GM12873 (cell line): ENCODE measurements around the gene PIGM.

ENCODE experiments used
- TF ChIP-seq, protein P1 (sequence below): IDR thresholded peaks from 2 replicates; pipeline ENCODE4 v1.5.1; 2012; ENCODE audit warnings: low read depth, mild to moderate bottlenecking, moderate library complexity, low read length, control low read depth; ENCODE audit not compliant: insufficient read depth; ENCODE audit errors: missing control alignments

PIGM gene

GRCh38 chr1:160066829-160067745 is 35.3 kb upstream of the PIGM start:
- TF ChIP-seq, protein P1, sequence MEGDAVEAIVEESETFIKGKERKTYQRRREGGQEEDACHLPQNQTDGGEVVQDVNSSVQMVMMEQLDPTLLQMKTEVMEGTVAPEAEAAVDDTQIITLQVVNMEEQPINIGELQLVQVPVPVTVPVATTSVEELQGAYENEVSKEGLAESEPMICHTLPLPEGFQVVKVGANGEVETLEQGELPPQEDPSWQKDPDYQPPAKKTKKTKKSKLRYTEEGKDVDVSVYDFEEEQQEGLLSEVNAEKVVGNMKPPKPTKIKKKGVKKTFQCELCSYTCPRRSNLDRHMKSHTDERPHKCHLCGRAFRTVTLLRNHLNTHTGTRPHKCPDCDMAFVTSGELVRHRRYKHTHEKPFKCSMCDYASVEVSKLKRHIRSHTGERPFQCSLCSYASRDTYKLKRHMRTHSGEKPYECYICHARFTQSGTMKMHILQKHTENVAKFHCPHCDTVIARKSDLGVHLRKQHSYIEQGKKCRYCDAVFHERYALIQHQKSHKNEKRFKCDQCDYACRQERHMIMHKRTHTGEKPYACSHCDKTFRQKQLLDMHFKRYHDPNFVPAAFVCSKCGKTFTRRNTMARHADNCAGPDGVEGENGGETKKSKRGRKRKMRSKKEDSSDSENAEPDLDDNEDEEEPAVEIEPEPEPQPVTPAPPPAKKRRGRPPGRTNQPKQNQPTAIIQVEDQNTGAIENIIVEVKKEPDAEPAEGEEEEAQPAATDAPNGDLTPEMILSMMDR = no peak

GRCh38 chr1:160064746-160065145 is 33.0 kb upstream of the PIGM start:
- TF ChIP-seq, protein P1 = no peak

- TF ChIP-seq, protein P1 = no peak
These were observed 32.4 kb upstream of the PIGM start for GRCh38 chr1:160064164-160064563.

DNA sequence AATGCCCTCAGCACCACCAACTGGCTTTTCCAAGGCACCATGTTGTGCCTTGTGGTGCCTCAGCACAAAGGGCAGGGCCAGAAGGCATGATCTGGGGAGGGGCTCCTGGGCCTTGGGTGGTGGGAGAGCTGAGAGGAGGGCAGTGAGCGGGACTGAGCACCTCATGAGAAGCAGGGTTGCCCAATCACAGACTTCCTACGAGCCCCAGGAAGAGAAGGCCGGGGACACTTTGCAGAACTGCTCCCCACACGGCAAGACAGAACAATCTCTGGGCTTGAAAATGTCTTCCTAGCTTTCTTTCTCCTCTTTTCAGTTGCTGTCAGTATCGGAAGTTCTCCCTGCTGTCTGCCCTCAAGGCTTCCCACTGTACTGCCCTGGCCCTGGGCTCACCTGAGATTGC is 31.4 kb upstream of the PIGM start:
- TF ChIP-seq, protein P1 = no peak

GRCh38 chr1:160062230-160062532 is 30.4 kb upstream of the PIGM start:
- TF ChIP-seq, protein P1 = no peak

DNA sequence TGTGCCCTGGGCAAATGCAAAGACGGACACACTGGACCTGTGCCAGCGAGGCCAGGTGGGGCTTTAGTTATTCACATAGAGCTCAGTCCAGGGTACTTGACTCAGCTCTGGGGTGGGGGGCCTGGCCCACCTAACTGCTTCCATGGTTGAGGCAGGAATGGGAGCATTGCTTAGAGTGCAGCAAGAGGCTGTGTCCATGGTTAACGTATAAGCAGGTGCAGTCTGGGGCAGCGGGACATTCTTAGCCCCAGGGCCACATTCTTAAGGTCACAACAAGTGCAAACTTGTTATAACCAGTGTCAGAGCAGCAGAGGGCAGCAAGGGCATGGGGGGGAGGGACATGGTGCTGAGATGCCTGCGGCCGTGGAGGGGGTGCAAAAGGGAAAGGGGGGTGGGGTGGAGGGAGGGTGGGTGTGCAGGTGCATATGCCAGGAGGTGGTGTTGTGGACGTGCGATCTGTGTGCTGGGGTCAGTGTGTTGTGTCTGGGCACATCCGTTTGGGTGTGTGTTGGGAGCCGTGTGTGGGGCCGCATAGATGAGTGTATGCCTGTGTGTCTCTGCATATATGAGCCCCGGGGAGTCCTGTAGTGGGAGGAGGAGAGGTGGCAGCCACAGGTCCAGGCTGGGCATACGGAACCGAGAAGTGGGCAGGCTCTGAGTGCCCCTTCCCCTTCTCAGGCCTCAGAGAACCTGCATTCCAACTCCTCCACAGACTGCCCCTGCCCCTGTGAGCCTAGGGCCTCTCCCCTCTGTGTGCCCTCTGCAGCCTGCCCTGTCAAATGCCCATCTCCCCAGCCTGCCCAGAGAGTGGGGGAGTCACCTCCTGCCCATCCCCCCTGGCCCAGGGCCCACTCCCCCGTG is 29.8 kb upstream of the PIGM start:
- TF ChIP-seq, protein P1 = no peak

- TF ChIP-seq, protein P1 = peak; percentile 24
These were observed 26.3 kb upstream of the PIGM start for GRCh38 chr1:160058087-160058486.
